ENCODE results near the gene TTLL12.

- TF ChIP-seq CTCF (IDR thresholded peaks at IDR 0.05), result no peak
- TF ChIP-seq POLR2A (IDR thresholded peaks at IDR 0.05), result no peak
- no peak for TF ChIP-seq EP300 (IDR thresholded peaks at IDR 0.05)
Observed at GRCh38 chr22:43235445-43236409, 48.8 kb upstream of the TTLL12 start.

Data from tibial nerve (tissue), 4 donors.